Stomach smooth muscle (tissue), 2 donors: ENCODE data around the gene LBX2.

ENCODE experiments used
- H3K27ac ChIP-seq: one replicate; pipeline ENCODE4 v1.7.0; 2013; ENCODE audit warnings: mild to moderate bottlenecking, low read length, inconsistent platforms
- H3K27me3 ChIP-seq, 2 donors: one replicate each; pipeline ENCODE4 v1.7.0; 2013; ENCODE audit warnings: low read length in 2 of 2; ENCODE audit not compliant: insufficient read depth in 2 of 2, control insufficient read depth in 1 of 2
- H3K36me3 ChIP-seq, 2 donors: one replicate each; pipeline ENCODE4 v1.7.0; 2013; ENCODE audit warnings: low read length in 2 of 2; ENCODE audit not compliant: control insufficient read depth in 2 of 2, insufficient read depth in 2 of 2
- H3K4me1 ChIP-seq: one replicate; pipeline ENCODE4 v1.7.0; 2013; ENCODE audit warnings: low read length; ENCODE audit not compliant: control insufficient read depth, insufficient read depth
- H3K4me3 ChIP-seq, 2 donors: one replicate each; pipeline ENCODE4 v1.7.0; 2013; ENCODE audit warnings: low read length in 2 of 2
- H3K9ac ChIP-seq, 2 donors: one replicate each; pipeline ENCODE4 v1.7.0; 2013; ENCODE audit warnings: low read length in 2 of 2, mild to moderate bottlenecking in 1 of 2
- H3K9me3 ChIP-seq, 2 donors: one replicate each; pipeline ENCODE4 v1.7.0; 2013; ENCODE audit warnings: low read length in 2 of 2; ENCODE audit not compliant: control insufficient read depth in 2 of 2
- donor health status: healthy.
- donor health status: Pancreatic carcinoma.

The LBX2 gene

GRCh38 chr2:74502720-74503505, 3.5 kb upstream of the LBX2 start:
- peaks cover 57% of the 10 kb centered on the region for H3K4me1 ChIP-seq
- peaks cover 9 to 10% of the 10 kb centered on the region in 2 donors for H3K36me3 ChIP-seq
- H3K9ac ChIP-seq, result peak overlapping the region in 1 of 2 donors; percentile 47
- peaks cover 57 to 66% of the 10 kb centered on the region in 2 donors for H3K27me3 ChIP-seq
- H3K9me3 ChIP-seq, result no peaks in the 10 kb centered on the region
- H3K4me3 ChIP-seq, result peak overlapping the region; percentile 48 to 70
- no peak overlapping the region for H3K27ac ChIP-seq

GRCh38 chr2:74502147-74502719, 2.8 kb upstream of the LBX2 start:
- H3K27me3 ChIP-seq, result peaks cover 63 to 72% of the 10 kb centered on the region in 2 donors
- H3K9me3 ChIP-seq, result no peaks in the 10 kb centered on the region
- H3K36me3 ChIP-seq, result peaks cover 9 to 10% of the 10 kb centered on the region in 2 donors
- H3K4me3 ChIP-seq, result peak overlapping the region; percentile 48 to 70
- peaks cover 58% of the 10 kb centered on the region for H3K4me1 ChIP-seq
- H3K27ac ChIP-seq, result no peak overlapping the region
- no peak overlapping the region for H3K9ac ChIP-seq

GRCh38 chr2:74501335-74502071, 2.1 kb upstream of the LBX2 start:
- Histone ChIP-seq H3K36me3 (peaks cover 8 to 9% of the 10 kb centered on the region in 2 donors), H3K9ac (no peak overlapping the region), H3K27me3 (peaks cover 68 to 73% of the 10 kb centered on the region in 2 donors), H3K4me3 (no peak overlapping the region), H3K4me1 (peaks cover 51% of the 10 kb centered on the region), H3K9me3 (no peaks in the 10 kb centered on the region), H3K27ac (no peak overlapping the region)

GRCh38 chr2:74500578-74500946, 1.2 kb upstream of the LBX2 start:
- H3K4me3 ChIP-seq, result no peak overlapping the region
- no peaks in the 10 kb centered on the region for H3K9me3 ChIP-seq
- H3K9ac ChIP-seq, result no peak overlapping the region
- peaks cover 42% of the 10 kb centered on the region for H3K4me1 ChIP-seq
- peaks cover 65 to 73% of the 10 kb centered on the region in 2 donors for H3K27me3 ChIP-seq
- H3K27ac ChIP-seq, result no peak overlapping the region
- peaks cover 3 to 5% of the 10 kb centered on the region in 2 donors for H3K36me3 ChIP-seq

GRCh38 chr2:74499940-74500577, 656 bp upstream of the LBX2 start:
- H3K4me1 ChIP-seq, result peaks cover 39% of the 10 kb centered on the region
- no peak overlapping the region for H3K9ac ChIP-seq
- H3K9me3 ChIP-seq, result no peaks in the 10 kb centered on the region
- H3K4me3 ChIP-seq, result no peak overlapping the region
- no peaks in the 10 kb centered on the region for H3K36me3 ChIP-seq
- peaks cover 62 to 73% of the 10 kb centered on the region in 2 donors for H3K27me3 ChIP-seq
- no peak overlapping the region for H3K27ac ChIP-seq

- H3K4me3 ChIP-seq, result peak overlapping the region; percentile 48 to 64
- no peaks in the 10 kb centered on the region for H3K9me3 ChIP-seq
- no peak overlapping the region for H3K9ac ChIP-seq
- H3K4me1 ChIP-seq, result peaks cover 36% of the 10 kb centered on the region
- H3K27me3 ChIP-seq, result peaks cover 55 to 65% of the 10 kb centered on the region in 2 donors
- H3K36me3 ChIP-seq, result peaks cover 0 to under 1% of the 10 kb centered on the region in 2 donors
- no peak overlapping the region for H3K27ac ChIP-seq
Measured at GRCh38 chr2:74498500-74499266, 720 bp downstream of the LBX2 start.

GRCh38 chr2:74497777-74498499, 1.5 kb downstream of the LBX2 start:
- Histone ChIP-seq H3K27ac (no peak overlapping the region), H3K36me3 (peaks cover 4 to 7% of the 10 kb centered on the region in 2 donors), H3K4me1 (peaks cover 31% of the 10 kb centered on the region), H3K9me3 (no peaks in the 10 kb centered on the region), H3K27me3 (peaks cover 55 to 57% of the 10 kb centered on the region in 2 donors), H3K4me3 (peak overlapping the region; percentile 20 to 64), H3K9ac (no peak overlapping the region)

- H3K9me3 ChIP-seq, result no peaks in the 10 kb centered on the region
- H3K9ac ChIP-seq, result no peak overlapping the region
- H3K4me1 ChIP-seq, result peaks cover 24% of the 10 kb centered on the region
- H3K36me3 ChIP-seq, result peaks cover 12 to 14% of the 10 kb centered on the region in 2 donors
- peaks cover 50 to 51% of the 10 kb centered on the region in 2 donors for H3K27me3 ChIP-seq
- H3K27ac ChIP-seq, result no peak overlapping the region
- H3K4me3 ChIP-seq, result no peak overlapping the region
Measured at GRCh38 chr2:74496997-74497776, 2.2 kb downstream of the LBX2 start.

- Histone ChIP-seq H3K4me3 (no peak overlapping the region), H3K4me1 (peaks cover 22% of the 10 kb centered on the region), H3K9ac (no peak overlapping the region), H3K27ac (no peak overlapping the region), H3K9me3 (no peaks in the 10 kb centered on the region), H3K36me3 (peaks cover 21 to 31% of the 10 kb centered on the region in 2 donors), H3K27me3 (peaks cover 33 to 34% of the 10 kb centered on the region in 2 donors)
Measured at GRCh38 chr2:74495440-74495839, 4.0 kb downstream of the LBX2 start.
